Erythroblast (primary cell): ENCODE results near the gene LINS1.

ENCODE experiments used
- GATA1 ChIP-seq: IDR thresholded peaks from 2 replicates; pipeline ENCODE4 v1.6.1; 2011; ENCODE audit warnings: low read depth, mild to moderate bottlenecking, control low read depth, low read length, moderate library complexity
- POLR2A ChIP-seq: IDR thresholded peaks from 2 replicates; pipeline ENCODE4 v1.6.1; 2011; ENCODE audit warnings: mild to moderate bottlenecking, low read length

DNA sequence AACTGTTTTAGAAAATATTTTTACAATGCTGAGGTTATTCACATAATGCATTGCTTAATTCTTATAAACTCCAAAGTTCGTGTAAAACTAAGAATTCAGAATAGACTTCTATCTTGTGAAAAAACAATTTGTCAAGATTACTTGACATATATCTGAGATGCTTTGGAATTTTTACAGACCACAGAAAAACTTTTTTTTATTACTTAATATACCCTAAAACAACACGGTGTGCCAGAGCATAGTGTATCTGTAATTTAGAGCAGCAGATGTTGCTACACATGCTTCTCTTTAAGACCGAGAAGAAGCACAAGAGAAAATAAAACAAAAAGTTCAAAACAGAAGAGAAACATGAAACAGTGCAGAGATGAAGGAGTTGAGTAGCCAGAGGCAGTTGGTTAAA, 26.8 kb upstream of the LINS1 start:
- no peak for TF ChIP-seq POLR2A
- no peak for TF ChIP-seq GATA1
